Ishikawa (cell line): ENCODE measurements around the gene TMEM223.

Experiments used
- CEBPB ChIP-seq: IDR thresholded peaks from 2 replicates; pipeline ENCODE4 v1.6.1; 2012
- CREB1 ChIP-seq: IDR thresholded peaks from 2 replicates; pipeline ENCODE4 v1.6.1; 2012; ENCODE audit warnings: low read depth
- EGR1 ChIP-seq: IDR thresholded peaks from 2 replicates; pipeline ENCODE4 v1.6.1; 2012
- EP300 ChIP-seq: IDR thresholded peaks from 2 replicates; pipeline ENCODE4 v1.6.1; 2012; ENCODE audit warnings: borderline replicate concordance
- FOXM1 ChIP-seq: IDR thresholded peaks from 2 replicates; pipeline ENCODE4 v1.6.1; 2012; ENCODE audit warnings: low read depth, borderline replicate concordance
- MAX ChIP-seq: IDR thresholded peaks from 2 replicates; pipeline ENCODE4 v1.6.1; 2012
- NFIC ChIP-seq: IDR thresholded peaks from 2 replicates; pipeline ENCODE4 v1.6.1; 2012
- RAD21 ChIP-seq: IDR thresholded peaks from 2 replicates; pipeline ENCODE4 v1.6.1; 2012; ENCODE audit warnings: low read depth
- REST ChIP-seq: IDR thresholded peaks from 2 replicates; pipeline ENCODE4 v1.6.1; 2012; ENCODE audit warnings: low read depth, mild to moderate bottlenecking
- TAF1 ChIP-seq: IDR thresholded peaks from 2 replicates; pipeline ENCODE4 v1.6.1; 2012; ENCODE audit warnings: low read depth, mild to moderate bottlenecking
- TCF12 ChIP-seq: IDR thresholded peaks from 2 replicates; pipeline ENCODE4 v1.6.1; 2012; ENCODE audit warnings: low read depth
- TEAD4 ChIP-seq: IDR thresholded peaks from 2 replicates; pipeline ENCODE4 v1.6.1; 2012
- USF1 ChIP-seq: IDR thresholded peaks from 2 replicates; pipeline ENCODE4 v1.6.1; 2012
- YY1 ChIP-seq: IDR thresholded peaks from 2 replicates; pipeline ENCODE4 v1.6.1; 2012; ENCODE audit warnings: low read depth
- ZBTB7A ChIP-seq: IDR thresholded peaks from 2 replicates; pipeline ENCODE4 v1.6.1; 2012; ENCODE audit warnings: low read depth

TMEM223 gene

GRCh38 chr11:62774407-62774806 lies 17.4 kb downstream of the TMEM223 start:
- TF ChIP-seq TEAD4 (no peak), CEBPB (no peak), RAD21 (no peak), NFIC (no peak), USF1 (no peak), TCF12 (no peak), YY1 (no peak), EGR1 (no peak), CREB1 (no peak), EP300 (no peak), MAX (no peak)

- peak; percentile 83 for TF ChIP-seq EGR1
- peak; percentile 28; the same call in 1 of the 2 replicates for TF ChIP-seq TAF1
- peak; percentile 65; the same call in 1 of the 2 replicates for TF ChIP-seq MAX
- TF ChIP-seq ZBTB7A: peak; percentile 86
- no peak for TF ChIP-seq RAD21
- peak; percentile 94 for TF ChIP-seq USF1
Observed at GRCh38 chr11:62771144-62772021, 20.4 kb downstream of the TMEM223 start, which contains the start of gene TAF6L. TAF6L (plus strand) TSS chr11:62771396; CDS start chr11:62775784, 4,388 bp downstream.

- TF ChIP-seq TCF12 (no peak), NFIC (0 out of 2 replicates have a peak, but pooled peaks have one; percentile 12), USF1 (no peak)
Observed at GRCh38 chr11:62770778-62771143, 21.0 kb downstream of the TMEM223 start.

- TF ChIP-seq MAX: no peak
- TF ChIP-seq CREB1: no peak
- TF ChIP-seq FOXM1: no peak
- no peak for TF ChIP-seq REST
- no peak for TF ChIP-seq TEAD4
- TF ChIP-seq ZBTB7A: no peak
- no peak for TF ChIP-seq TAF1
- TF ChIP-seq CEBPB: no peak
- TF ChIP-seq USF1: no peak
Observed at GRCh38 chr11:62757846-62758788, 33.7 kb downstream of the TMEM223 start.

GRCh38 chr11:62755086-62755615 lies 36.7 kb downstream of the TMEM223 start:
- TF ChIP-seq EP300 (no peak), NFIC (no peak), REST (no peak), USF1 (no peak), YY1 (no peak)
